DND-41 (cell line): ENCODE measurements around the gene CD72.
"Not testable (repeated sequence)": the region's sequence is repeated elsewhere in the genome, so short reads cannot be mapped to it uniquely, and the experiment has no call there.

Source experiments
- EZH2 ChIP-seq: IDR thresholded peaks from 3 replicates; pipeline ENCODE4 v1.6.1; 2012; ENCODE audit warnings: borderline replicate concordance, low read depth, mild to moderate bottlenecking, moderate library complexity, low read length, inconsistent platforms; ENCODE audit not compliant: severe bottlenecking
- TF ChIP-seq, protein P1 (sequence below): IDR thresholded peaks from 2 replicates; pipeline ENCODE4 v1.5.1; 2012; ENCODE audit warnings: borderline replicate concordance, low read length, moderate library complexity, mild to moderate bottlenecking; ENCODE audit not compliant: poor library complexity, severe bottlenecking; ENCODE audit errors: extremely low read depth

DNA sequence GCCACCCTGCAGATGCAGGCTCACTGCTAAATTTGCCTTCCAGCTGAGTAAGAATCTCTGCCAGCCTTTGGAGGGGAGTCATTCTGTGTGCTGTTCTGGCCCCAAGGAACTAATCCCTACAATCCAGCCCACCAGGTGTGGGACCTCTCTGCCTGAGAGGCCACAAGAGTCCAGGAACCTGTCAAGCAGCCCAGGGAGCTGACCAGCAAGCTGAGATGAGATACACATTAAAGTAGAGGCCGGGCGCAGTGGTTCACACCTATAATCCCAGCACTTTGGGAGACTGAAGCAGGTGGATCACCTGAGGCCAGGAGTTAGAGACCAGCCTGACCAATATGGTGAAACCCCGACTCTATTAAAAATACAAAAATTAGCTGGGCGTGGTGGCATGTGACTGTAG lies 6.1 kb downstream of the CD72 start:
- TF ChIP-seq, protein P1, sequence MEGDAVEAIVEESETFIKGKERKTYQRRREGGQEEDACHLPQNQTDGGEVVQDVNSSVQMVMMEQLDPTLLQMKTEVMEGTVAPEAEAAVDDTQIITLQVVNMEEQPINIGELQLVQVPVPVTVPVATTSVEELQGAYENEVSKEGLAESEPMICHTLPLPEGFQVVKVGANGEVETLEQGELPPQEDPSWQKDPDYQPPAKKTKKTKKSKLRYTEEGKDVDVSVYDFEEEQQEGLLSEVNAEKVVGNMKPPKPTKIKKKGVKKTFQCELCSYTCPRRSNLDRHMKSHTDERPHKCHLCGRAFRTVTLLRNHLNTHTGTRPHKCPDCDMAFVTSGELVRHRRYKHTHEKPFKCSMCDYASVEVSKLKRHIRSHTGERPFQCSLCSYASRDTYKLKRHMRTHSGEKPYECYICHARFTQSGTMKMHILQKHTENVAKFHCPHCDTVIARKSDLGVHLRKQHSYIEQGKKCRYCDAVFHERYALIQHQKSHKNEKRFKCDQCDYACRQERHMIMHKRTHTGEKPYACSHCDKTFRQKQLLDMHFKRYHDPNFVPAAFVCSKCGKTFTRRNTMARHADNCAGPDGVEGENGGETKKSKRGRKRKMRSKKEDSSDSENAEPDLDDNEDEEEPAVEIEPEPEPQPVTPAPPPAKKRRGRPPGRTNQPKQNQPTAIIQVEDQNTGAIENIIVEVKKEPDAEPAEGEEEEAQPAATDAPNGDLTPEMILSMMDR = not testable (repeated sequence)
- TF ChIP-seq EZH2 = not testable (repeated sequence)
